ENCODE results near the gene TCF25.

TCF25 gene

GRCh38 chr16:89954462-89954861 lies 81.1 kb downstream of the TCF25 start:
- no peak overlapping the region for H3K4me3 ChIP-seq (replicated peaks in 1 of 2; ENCODE audit: low read depth in 2 of 2, low read length in 2 of 2)
- TF ChIP-seq CTCF (IDR thresholded peaks at IDR 0.05; ENCODE audit: low read depth, low read length) = no peak

GRCh38 chr16:89955001-89955685 lies 81.8 kb downstream of the TCF25 start:
- DNase-seq (ENCODE audit: low read depth in 2 of 2) = no peak
- TF ChIP-seq CTCF (IDR thresholded peaks at IDR 0.05; ENCODE audit: low read depth, low read length) = no peak
- H3K4me3 ChIP-seq (replicated peaks in 1 of 2; ENCODE audit: low read depth in 2 of 2, low read length in 2 of 2) = no peak overlapping the region

More at GRCh38 chr16:89954462-89954861, 81.1 kb downstream of the TCF25 start:
- DNase-seq (ENCODE audit: low read depth in 2 of 2) = no peak

GRCh38 chr16:89956505-89957215 lies 83.3 kb downstream of the TCF25 start:
- DNase-seq (ENCODE audit: low read depth in 2 of 2) = no peak
- no peak overlapping the region for H3K4me3 ChIP-seq (replicated peaks in 1 of 2; ENCODE audit: low read depth in 2 of 2, low read length in 2 of 2)
- no peak for TF ChIP-seq CTCF (IDR thresholded peaks at IDR 0.05; ENCODE audit: low read depth, low read length)

- no peak for DNase-seq (ENCODE audit: low read depth in 2 of 2)
- no peak for TF ChIP-seq CTCF (IDR thresholded peaks at IDR 0.05; ENCODE audit: low read depth, low read length)
- no peak overlapping the region for H3K4me3 ChIP-seq (replicated peaks in 1 of 2; ENCODE audit: low read depth in 2 of 2, low read length in 2 of 2)
Observed at GRCh38 chr16:89957216-89957785, 83.9 kb downstream of the TCF25 start.

- TF ChIP-seq CTCF (IDR thresholded peaks at IDR 0.05; ENCODE audit: low read depth, low read length) = no peak
- no peak overlapping the region for H3K4me3 ChIP-seq (replicated peaks in 1 of 2; ENCODE audit: low read depth in 2 of 2, low read length in 2 of 2)
- DNase-seq (ENCODE audit: low read depth in 2 of 2) = peak; percentile 24 to 36
Observed at GRCh38 chr16:89958068-89958467, 84.7 kb downstream of the TCF25 start.

- no peak for DNase-seq (ENCODE audit: low read depth in 2 of 2)
- TF ChIP-seq CTCF (IDR thresholded peaks at IDR 0.05; ENCODE audit: low read depth, low read length) = no peak
- H3K4me3 ChIP-seq (replicated peaks in 1 of 2; ENCODE audit: low read depth in 2 of 2, low read length in 2 of 2) = no peak overlapping the region
Observed at GRCh38 chr16:89958596-89958995, 85.2 kb downstream of the TCF25 start.
